ENCODE data around the gene TGFB2.

Gene TGFB2

DNA sequence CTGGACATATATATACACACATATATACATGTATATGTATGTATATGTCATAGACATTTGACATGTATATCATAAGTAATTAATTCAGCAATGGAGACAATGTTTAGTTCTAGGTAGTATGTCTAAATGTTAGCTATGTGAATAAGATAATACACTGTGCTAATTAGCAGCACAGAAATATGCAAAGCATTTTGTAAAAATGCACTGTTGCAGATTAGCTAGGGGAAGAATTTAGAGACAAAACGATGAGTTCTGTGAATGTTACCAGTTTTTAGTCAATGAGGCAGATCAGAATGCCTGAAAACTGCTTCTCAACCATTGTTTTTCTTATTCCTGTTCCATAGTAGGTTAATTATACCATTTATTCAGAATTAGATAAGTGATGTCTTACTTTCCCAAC, 86.3 kb downstream of the TGFB2 start:
- no peak overlapping the region for H3K4me3 ChIP-seq (replicated peaks; ENCODE audit: insufficient read depth, low read length)
- DNase-seq (ENCODE audit: low read depth in 1 of 2, low spot score in 1 of 2) = no peak
- no peak overlapping the region for H3K27ac ChIP-seq (replicated peaks)
- peaks cover 2% of the 10 kb centered on the region for H3K27me3 ChIP-seq (ENCODE audit: insufficient read depth, poor library complexity, severe bottlenecking)
- TF ChIP-seq, protein P1, sequence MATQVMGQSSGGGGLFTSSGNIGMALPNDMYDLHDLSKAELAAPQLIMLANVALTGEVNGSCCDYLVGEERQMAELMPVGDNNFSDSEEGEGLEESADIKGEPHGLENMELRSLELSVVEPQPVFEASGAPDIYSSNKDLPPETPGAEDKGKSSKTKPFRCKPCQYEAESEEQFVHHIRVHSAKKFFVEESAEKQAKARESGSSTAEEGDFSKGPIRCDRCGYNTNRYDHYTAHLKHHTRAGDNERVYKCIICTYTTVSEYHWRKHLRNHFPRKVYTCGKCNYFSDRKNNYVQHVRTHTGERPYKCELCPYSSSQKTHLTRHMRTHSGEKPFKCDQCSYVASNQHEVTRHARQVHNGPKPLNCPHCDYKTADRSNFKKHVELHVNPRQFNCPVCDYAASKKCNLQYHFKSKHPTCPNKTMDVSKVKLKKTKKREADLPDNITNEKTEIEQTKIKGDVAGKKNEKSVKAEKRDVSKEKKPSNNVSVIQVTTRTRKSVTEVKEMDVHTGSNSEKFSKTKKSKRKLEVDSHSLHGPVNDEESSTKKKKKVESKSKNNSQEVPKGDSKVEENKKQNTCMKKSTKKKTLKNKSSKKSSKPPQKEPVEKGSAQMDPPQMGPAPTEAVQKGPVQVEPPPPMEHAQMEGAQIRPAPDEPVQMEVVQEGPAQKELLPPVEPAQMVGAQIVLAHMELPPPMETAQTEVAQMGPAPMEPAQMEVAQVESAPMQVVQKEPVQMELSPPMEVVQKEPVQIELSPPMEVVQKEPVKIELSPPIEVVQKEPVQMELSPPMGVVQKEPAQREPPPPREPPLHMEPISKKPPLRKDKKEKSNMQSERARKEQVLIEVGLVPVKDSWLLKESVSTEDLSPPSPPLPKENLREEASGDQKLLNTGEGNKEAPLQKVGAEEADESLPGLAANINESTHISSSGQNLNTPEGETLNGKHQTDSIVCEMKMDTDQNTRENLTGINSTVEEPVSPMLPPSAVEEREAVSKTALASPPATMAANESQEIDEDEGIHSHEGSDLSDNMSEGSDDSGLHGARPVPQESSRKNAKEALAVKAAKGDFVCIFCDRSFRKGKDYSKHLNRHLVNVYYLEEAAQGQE (IDR thresholded peaks at IDR 0.05; ENCODE audit: insufficient replicate concordance, low read depth) = no peak
- TF ChIP-seq POLR2AphosphoS5 (IDR thresholded peaks at IDR 0.05; ENCODE audit: low read depth) = no peak
- TF ChIP-seq, protein P2, sequence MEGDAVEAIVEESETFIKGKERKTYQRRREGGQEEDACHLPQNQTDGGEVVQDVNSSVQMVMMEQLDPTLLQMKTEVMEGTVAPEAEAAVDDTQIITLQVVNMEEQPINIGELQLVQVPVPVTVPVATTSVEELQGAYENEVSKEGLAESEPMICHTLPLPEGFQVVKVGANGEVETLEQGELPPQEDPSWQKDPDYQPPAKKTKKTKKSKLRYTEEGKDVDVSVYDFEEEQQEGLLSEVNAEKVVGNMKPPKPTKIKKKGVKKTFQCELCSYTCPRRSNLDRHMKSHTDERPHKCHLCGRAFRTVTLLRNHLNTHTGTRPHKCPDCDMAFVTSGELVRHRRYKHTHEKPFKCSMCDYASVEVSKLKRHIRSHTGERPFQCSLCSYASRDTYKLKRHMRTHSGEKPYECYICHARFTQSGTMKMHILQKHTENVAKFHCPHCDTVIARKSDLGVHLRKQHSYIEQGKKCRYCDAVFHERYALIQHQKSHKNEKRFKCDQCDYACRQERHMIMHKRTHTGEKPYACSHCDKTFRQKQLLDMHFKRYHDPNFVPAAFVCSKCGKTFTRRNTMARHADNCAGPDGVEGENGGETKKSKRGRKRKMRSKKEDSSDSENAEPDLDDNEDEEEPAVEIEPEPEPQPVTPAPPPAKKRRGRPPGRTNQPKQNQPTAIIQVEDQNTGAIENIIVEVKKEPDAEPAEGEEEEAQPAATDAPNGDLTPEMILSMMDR (IDR thresholded peaks at IDR 0.05; ENCODE audit: insufficient read depth, low read length) = no peak
- no peak for TF ChIP-seq SPI1 (IDR thresholded peaks at IDR 0.05; ENCODE audit: borderline replicate concordance, low read depth)
- TF ChIP-seq GABPA (IDR thresholded peaks at IDR 0.05; ENCODE audit: low read depth) = no peak

DNA sequence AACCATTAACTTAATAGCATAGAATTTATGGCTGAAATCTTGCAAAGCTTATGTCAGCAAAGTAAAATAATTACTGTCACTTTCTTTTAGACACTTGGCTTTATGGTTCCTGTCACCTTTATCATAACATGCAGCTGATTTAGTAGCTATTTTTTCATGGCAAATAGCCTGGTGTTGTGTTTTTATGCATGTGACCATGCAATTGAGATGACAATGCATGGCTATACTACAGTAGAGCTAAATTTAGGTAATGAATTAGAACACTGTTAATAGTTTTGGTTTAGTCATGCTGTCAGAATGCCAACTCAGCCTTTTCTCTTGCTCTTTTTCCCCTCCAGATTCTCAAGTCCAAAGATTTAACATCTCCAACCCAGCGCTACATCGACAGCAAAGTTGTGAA, 88.6 kb downstream of the TGFB2 start:
- Histone ChIP-seq H3K27ac (replicated peaks) (no peak overlapping the region), H3K4me3 (replicated peaks; ENCODE audit: insufficient read depth, low read length) (no peak overlapping the region), H3K27me3 (ENCODE audit: insufficient read depth, poor library complexity, severe bottlenecking) (peaks cover 2% of the 10 kb centered on the region)
- DNase-seq (ENCODE audit: low read depth in 1 of 2, low spot score in 1 of 2) = no peak
- TF ChIP-seq SPI1 (IDR thresholded peaks at IDR 0.05; ENCODE audit: borderline replicate concordance, low read depth) (no peak), POLR2AphosphoS5 (IDR thresholded peaks at IDR 0.05; ENCODE audit: low read depth) (no peak), GABPA (IDR thresholded peaks at IDR 0.05; ENCODE audit: low read depth) (no peak)
- TF ChIP-seq, protein P2 (IDR thresholded peaks at IDR 0.05; ENCODE audit: insufficient read depth, low read length) = no peak
- TF ChIP-seq, protein P1 (IDR thresholded peaks at IDR 0.05; ENCODE audit: insufficient replicate concordance, low read depth) = no peak

DNA sequence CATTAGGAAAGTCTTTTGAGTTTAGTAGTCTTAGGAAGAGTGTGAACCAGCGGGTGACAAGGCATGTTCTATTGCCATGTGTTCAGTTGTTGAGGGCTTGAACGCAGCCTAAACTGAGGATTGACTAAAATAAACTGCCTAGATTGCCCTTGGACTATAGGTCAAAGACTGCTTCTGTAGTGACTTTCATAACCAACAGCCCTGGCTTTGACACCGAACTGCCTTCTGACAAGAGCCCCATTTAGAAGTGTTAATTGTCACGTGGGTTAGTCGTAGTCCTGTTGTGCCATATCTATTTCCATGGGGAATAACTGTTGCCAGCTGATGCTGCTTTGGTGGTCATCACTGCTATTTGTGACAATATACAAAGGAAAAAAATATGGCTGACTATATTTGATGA, 90.4 kb downstream of the TGFB2 start:
- peaks cover 2% of the 10 kb centered on the region for H3K27me3 ChIP-seq (ENCODE audit: insufficient read depth, poor library complexity, severe bottlenecking)
- TF ChIP-seq, protein P2 (IDR thresholded peaks at IDR 0.05; ENCODE audit: insufficient read depth, low read length) = no peak
- no peak for TF ChIP-seq GABPA (IDR thresholded peaks at IDR 0.05; ENCODE audit: low read depth)
- DNase-seq (ENCODE audit: low read depth in 1 of 2, low spot score in 1 of 2) = no peak
- no peak overlapping the region for H3K4me3 ChIP-seq (replicated peaks; ENCODE audit: insufficient read depth, low read length)
- no peak overlapping the region for H3K27ac ChIP-seq (replicated peaks)

DNA sequence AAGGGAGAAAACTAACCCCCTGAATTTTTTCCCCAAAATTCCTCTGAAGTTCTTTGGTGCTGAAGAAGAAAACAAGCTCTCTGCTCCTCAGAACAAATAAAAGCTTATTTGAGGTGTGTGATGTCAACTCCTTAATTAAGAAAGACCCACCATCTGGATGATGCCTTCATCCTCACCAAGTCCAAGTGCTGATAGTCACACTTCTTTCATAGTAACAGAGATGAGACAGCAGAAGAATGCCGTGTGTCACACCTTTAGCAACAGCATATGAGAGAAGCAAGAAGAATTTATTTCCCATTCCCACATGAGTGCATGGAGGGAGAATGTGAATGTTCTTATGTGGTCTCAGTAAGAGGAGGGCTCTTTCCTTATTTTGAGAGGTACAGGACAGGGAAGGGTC, 91.2 kb downstream of the TGFB2 start:
- Histone ChIP-seq H3K4me3 (replicated peaks; ENCODE audit: insufficient read depth, low read length) (no peak overlapping the region), H3K27me3 (ENCODE audit: insufficient read depth, poor library complexity, severe bottlenecking) (peaks cover 2% of the 10 kb centered on the region), H3K27ac (replicated peaks) (no peak overlapping the region)
- TF ChIP-seq SPI1 (IDR thresholded peaks at IDR 0.05; ENCODE audit: borderline replicate concordance, low read depth) (no peak), POLR2AphosphoS5 (IDR thresholded peaks at IDR 0.05; ENCODE audit: low read depth) (no peak), GABPA (IDR thresholded peaks at IDR 0.05; ENCODE audit: low read depth) (no peak)
- TF ChIP-seq, protein P1 (IDR thresholded peaks at IDR 0.05; ENCODE audit: insufficient replicate concordance, low read depth) = no peak
- DNase-seq (ENCODE audit: low read depth in 1 of 2, low spot score in 1 of 2) = no peak
